ENCODE data around the gene TP53I13.

- TF ChIP-seq CTCF (IDR thresholded peaks at IDR 0.05) (no peak), ZFX (IDR thresholded peaks at IDR 0.05; ENCODE audit: borderline replicate concordance) (no peak)
Observed at GRCh38 chr17:29571486-29571882, 3.0 kb downstream of the TP53I13 start.

All from 22Rv1 (cell line).